H9 (cell line): ENCODE measurements around the gene IGFBP3. TPM values are rescaled to one million over a fixed set of nuclear protein-coding genes. Genes with fewer than 3 reads are reported as not detected.

Experiments used
- DNase-seq: peaks from one replicate; pipeline ENCODE4 v3.0.0-alpha.2; 2017
- H2AFZ ChIP-seq: one replicate; pipeline ENCODE4 v1.6.1; 2013; ENCODE audit warnings: mild to moderate bottlenecking, low read length, control low read depth, moderate library complexity
- H2AK5ac ChIP-seq: 2 replicates; pipeline ENCODE4 v1.6.1; 2013; ENCODE audit warnings: low read length, control low read depth, mixed read lengths; ENCODE audit not compliant: insufficient read length
- H2BK120ac ChIP-seq: one replicate; pipeline ENCODE4 v1.6.1; 2013; ENCODE audit warnings: low read depth, mild to moderate bottlenecking, low read length, control low read depth, inconsistent platforms; ENCODE audit not compliant: poor library complexity, severe bottlenecking
- H2BK12ac ChIP-seq: 2 replicates; pipeline ENCODE4 v1.6.1; 2013; ENCODE audit warnings: low read length, control low read depth, mixed read lengths, low read depth; ENCODE audit not compliant: insufficient read length
- H2BK15ac ChIP-seq: 2 replicates; pipeline ENCODE4 v1.6.1; 2013; ENCODE audit warnings: low read depth, low read length, control low read depth
- H2BK20ac ChIP-seq: one replicate; pipeline ENCODE4 v1.6.1; 2013; ENCODE audit warnings: low read depth, mild to moderate bottlenecking, low read length, control low read depth, inconsistent platforms; ENCODE audit not compliant: poor library complexity, severe bottlenecking
- H2BK5ac ChIP-seq: 2 replicates; pipeline ENCODE4 v1.6.1; 2013; ENCODE audit warnings: low read length, control low read depth, mixed read lengths; ENCODE audit not compliant: insufficient read length
- H3K14ac ChIP-seq: 2 replicates; pipeline ENCODE4 v1.6.1; 2013; ENCODE audit warnings: low read length, control low read depth; ENCODE audit not compliant: insufficient read depth
- H3K18ac ChIP-seq: 2 replicates; pipeline ENCODE4 v1.6.1; 2013; ENCODE audit warnings: low read depth, mild to moderate bottlenecking, mixed read lengths, low read length, control low read depth; ENCODE audit not compliant: insufficient read length
- H3K23ac ChIP-seq: 2 replicates; pipeline ENCODE4 v1.6.1; 2013; ENCODE audit warnings: low read length, control low read depth, mixed read lengths, low read depth; ENCODE audit not compliant: insufficient read length
- H3K23me2 ChIP-seq: 2 replicates; pipeline ENCODE4 v1.6.1; 2013; ENCODE audit warnings: low read depth, mild to moderate bottlenecking, mixed read lengths, low read length, control low read depth; ENCODE audit not compliant: insufficient read length, poor library complexity, severe bottlenecking
- H3K27ac ChIP-seq: 2 replicates; pipeline ENCODE4 v1.5.1; 2013; ENCODE audit warnings: low read length, control low read depth, mixed read lengths, low read depth; ENCODE audit not compliant: insufficient read length
- H3K27me3 ChIP-seq: 2 replicates; pipeline ENCODE4 v1.6.1; 2013; ENCODE audit warnings: low read length, control low read depth, inconsistent platforms; ENCODE audit not compliant: insufficient read depth
- H3K4ac ChIP-seq: 2 replicates; pipeline ENCODE4 v1.6.1; 2013; ENCODE audit warnings: low read depth, mild to moderate bottlenecking, control low read depth, inconsistent platforms, low read length, moderate library complexity
- H3K4me1 ChIP-seq: 2 replicates; pipeline ENCODE4 v1.6.1; 2013; ENCODE audit warnings: low read length, control low read depth, inconsistent platforms; ENCODE audit not compliant: insufficient read depth
- H3K4me2 ChIP-seq: 2 replicates; pipeline ENCODE4 v1.6.1; 2013; ENCODE audit warnings: low read length, control low read depth, mixed read lengths; ENCODE audit not compliant: insufficient read length, insufficient read depth
- H3K56ac ChIP-seq: 2 replicates; pipeline ENCODE4 v1.6.1; 2013; ENCODE audit warnings: low read depth, mild to moderate bottlenecking, mixed read lengths, low read length, control low read depth; ENCODE audit not compliant: insufficient read length
- H3K79me1 ChIP-seq: 2 replicates; pipeline ENCODE4 v1.6.1; 2013; ENCODE audit warnings: low read depth, mild to moderate bottlenecking, moderate library complexity, low read length, control low read depth, inconsistent platforms; ENCODE audit not compliant: insufficient read depth, poor library complexity, severe bottlenecking
- H3K79me2 ChIP-seq: 2 replicates; pipeline ENCODE4 v1.6.1; 2013; ENCODE audit warnings: low read length, control low read depth, inconsistent platforms; ENCODE audit not compliant: insufficient read depth
- H3K9ac ChIP-seq: 2 replicates; pipeline ENCODE4 v1.6.1; 2013; ENCODE audit warnings: low read length, control low read depth, mixed read lengths; ENCODE audit not compliant: insufficient read length; ENCODE audit errors: extremely low read depth
- H3K9me3 ChIP-seq: one replicate; pipeline ENCODE4 v1.6.1; 2013; ENCODE audit warnings: low read depth, low read length, inconsistent platforms; ENCODE audit not compliant: control insufficient read depth
- H3T11ph ChIP-seq: one replicate; pipeline ENCODE4 v1.6.1; 2013; ENCODE audit warnings: mild to moderate bottlenecking, low read length, control low read depth, inconsistent platforms
- H4K20me1 ChIP-seq: one replicate; pipeline ENCODE4 v1.6.1; 2013; ENCODE audit not compliant: control insufficient read depth, insufficient read length, insufficient read depth
- H4K5ac ChIP-seq: 2 replicates; pipeline ENCODE4 v1.6.1; 2013; ENCODE audit warnings: low read depth, mild to moderate bottlenecking, mixed read lengths, low read length, control low read depth; ENCODE audit not compliant: insufficient read length
- H4K8ac ChIP-seq: replicated peaks from 2 replicates; pipeline ENCODE4 v1.6.1; 2013; ENCODE audit warnings: low read length, control low read depth, mixed read lengths, low read depth; ENCODE audit not compliant: insufficient read length
- H4K91ac ChIP-seq: 2 replicates; pipeline ENCODE4 v1.6.1; 2013; ENCODE audit warnings: low read depth, mild to moderate bottlenecking, moderate library complexity, mixed read lengths, low read length, control low read depth; ENCODE audit not compliant: insufficient read length
- H3K27ac Mint-ChIP-seq, 3 experiments: 2 replicates in 2 of 3; 3 replicates in 1 of 3; pipeline ENCODE4 v1.8.0; 2020 to 2021; ENCODE audit warnings: mixed read lengths in 3 of 3, mild to moderate bottlenecking in 1 of 3, moderate library complexity in 1 of 3
- H3K27me3 Mint-ChIP-seq: 2 replicates; pipeline ENCODE4 v1.8.0; 2021; ENCODE audit warnings: low read depth, mild to moderate bottlenecking, moderate library complexity, mixed read lengths
- H3K36me3 Mint-ChIP-seq, 3 experiments: 2 replicates in 2 of 3; 3 replicates in 1 of 3; pipeline ENCODE4 v1.8.0; 2020 to 2021; ENCODE audit warnings: low read depth in 3 of 3, mixed read lengths in 3 of 3; ENCODE audit not compliant: insufficient read depth in 1 of 3
- H3K4me1 Mint-ChIP-seq, 2 experiments: 2 replicates each; pipeline ENCODE4 v1.8.0; 2020; ENCODE audit warnings: mixed read lengths in 2 of 2
- H3K4me3 Mint-ChIP-seq, 2 experiments: 2 replicates in 1 of 2; 3 replicates in 1 of 2; pipeline ENCODE4 v1.8.0; 2020 to 2021; ENCODE audit warnings: mild to moderate bottlenecking in 2 of 2, mixed read lengths in 2 of 2, moderate library complexity in 1 of 2
- H3K9me3 Mint-ChIP-seq, 2 experiments: 2 replicates in 1 of 2; 3 replicates in 1 of 2; pipeline ENCODE4 v1.8.0; 2020; ENCODE audit warnings: mild to moderate bottlenecking in 2 of 2, mixed read lengths in 2 of 2, moderate library complexity in 1 of 2
- CTCF ChIP-seq: fragments of 200-600 bp; sonication (generic); conservative IDR thresholded peaks from 3 replicates; pipeline ENCODE4 v1.8.0; 2021; ENCODE audit warnings: antibody characterized with exemption, mild to moderate bottlenecking
- WGBS: extraction: QIAGEN DNeasy Blood & Tissue Kit; methylation state at CpG from one replicate; pipeline ENCODE4 v1.1.7; 2013; ENCODE audit warnings: missing lambda C conversion rate, low lambda C conversion rate, mixed read lengths; ENCODE audit not compliant: insufficient read length; ENCODE audit errors: extremely low coverage; 5-methylcytosine and 5-hydroxymethylcytosine counted together
- total RNA-seq: library from RNA; stranded (reverse); gene quantifications from 2 replicates; pipeline ENCODE4 v1.2.1, GENCODE V29; 2021

The IGFBP3 gene
- total RNA-seq, 1 experiment from 2014 or later, result 10.0 TPM

- Histone ChIP-seq H3K18ac (no peak overlapping the region), H3K4me2 (no peak overlapping the region), H3K14ac (no peak overlapping the region), H2AK5ac (no peak overlapping the region), H3K79me1 (no peaks in the 10 kb centered on the region), H3K4ac (no peak overlapping the region), H4K91ac (no peak overlapping the region), H3K23ac (no peak overlapping the region), H2BK12ac (no peak overlapping the region), H2AFZ (no peak overlapping the region), H2BK15ac (no peak overlapping the region), H4K5ac (no peak overlapping the region), H3K79me2 (no peaks in the 10 kb centered on the region), H3K56ac (no peak overlapping the region), H4K20me1 (no peaks in the 10 kb centered on the region), H3K27me3 (no peaks in the 10 kb centered on the region), H3K9me3 (no peaks in the 10 kb centered on the region), H3T11ph (no peak overlapping the region), H3K27ac (no peak overlapping the region), H3K9ac (no peak overlapping the region), H2BK20ac (no peak overlapping the region), H2BK120ac (no peak overlapping the region), H3K23me2 (no peaks in the 10 kb centered on the region), H2BK5ac (no peak overlapping the region), H4K8ac (no peak overlapping the region), H3K4me1 (no peaks in the 10 kb centered on the region)
- no peak for TF ChIP-seq CTCF
- Mint-ChIP-seq H3K4me3 (no peak overlapping the region), H3K27ac (no peak overlapping the region), H3K27me3 (peaks cover 23% of the 10 kb centered on the region), H3K36me3 (peaks cover 0 to 17% (median 2%) of the 10 kb centered on the region in 3 experiments; a peak in 2 of 7 replicates), H3K4me1 (peaks cover under 1% of the 10 kb centered on the region in 2 experiments; a peak in 3 of 4 replicates), H3K9me3 (peaks cover 0 to 2% of the 10 kb centered on the region in 2 experiments; a peak in 1 of 5 replicates)
- whole genome bisulfite sequencing, result no CpG with 5 or more reads among the region's 9 CpGs
- no peak for DNase-seq
Observed at GRCh38 chr7:45911311-45911710, 9.8 kb downstream of the IGFBP3 start.
